ENCODE measurements around the gene MCRS1.

The MCRS1 gene

DNA sequence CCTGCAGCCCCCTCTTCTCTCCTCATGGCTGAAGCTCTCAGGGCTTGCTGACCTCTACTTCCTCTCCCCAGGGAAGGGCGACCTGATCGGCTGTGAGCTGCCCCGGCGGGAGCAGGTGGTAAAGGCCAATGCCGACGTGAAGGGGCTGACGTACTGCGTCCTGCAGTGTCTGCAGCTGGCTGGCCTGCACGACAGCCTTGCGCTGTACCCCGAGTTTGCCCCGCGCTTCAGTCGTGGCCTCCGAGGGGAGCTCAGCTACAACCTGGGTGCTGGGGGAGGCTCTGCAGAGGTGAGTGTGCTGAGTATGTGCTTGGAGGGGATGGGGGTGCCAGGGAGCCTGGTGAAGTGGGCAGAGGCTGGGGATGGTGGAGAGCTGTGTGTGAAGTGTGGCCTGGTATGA is 13.7 kb downstream of the MCRS1 start:
- DNase-seq: no peak

DNA sequence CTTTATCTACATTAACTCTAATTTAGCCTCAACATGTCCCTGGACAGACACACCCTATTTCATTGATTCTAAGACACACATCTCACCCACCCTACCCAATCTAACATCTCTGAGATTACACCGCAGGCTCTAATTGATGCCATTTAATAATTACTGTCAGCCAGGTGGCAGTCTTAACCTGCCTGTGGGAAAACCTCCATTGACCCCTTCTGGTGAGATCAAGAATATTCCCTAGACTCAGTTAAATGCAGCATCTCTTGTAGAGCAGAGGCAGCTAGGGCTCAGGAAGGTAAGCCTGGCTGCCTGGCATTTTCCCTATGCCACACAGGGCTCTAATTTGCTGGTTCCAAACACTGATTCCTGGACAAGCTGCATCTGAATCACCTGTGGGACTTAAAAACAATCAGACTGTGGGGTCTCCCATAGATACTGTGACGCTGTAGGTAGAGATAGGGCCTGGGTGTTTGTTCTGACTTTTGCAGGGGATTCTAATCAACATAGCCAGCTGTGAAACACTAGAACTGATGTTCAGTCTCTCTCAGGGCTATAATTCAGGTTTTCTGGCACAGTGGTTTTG is 14.3 kb downstream of the MCRS1 start:
- DNase-seq: peak; percentile 50

DNA sequence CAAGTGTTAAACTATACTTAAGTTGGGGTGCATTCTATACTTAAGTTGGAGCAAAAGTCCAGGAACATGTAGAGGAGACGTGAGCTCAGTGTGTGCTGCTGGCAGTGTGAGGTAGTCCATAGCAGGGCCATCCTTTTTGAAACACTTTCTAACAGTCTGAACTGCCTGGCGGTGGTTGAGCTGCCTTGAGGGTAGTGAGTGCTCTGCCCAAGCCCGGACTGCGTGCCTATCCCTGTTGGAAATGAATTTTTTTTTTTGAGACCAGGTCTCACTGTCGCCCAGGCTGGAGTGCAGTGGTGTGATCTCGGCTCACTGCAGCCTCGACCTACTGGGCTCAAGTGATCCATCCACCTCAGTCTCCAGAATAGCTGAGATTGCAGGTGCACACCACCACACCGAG is 15.0 kb downstream of the MCRS1 start:
- DNase-seq: no peak

DNA sequence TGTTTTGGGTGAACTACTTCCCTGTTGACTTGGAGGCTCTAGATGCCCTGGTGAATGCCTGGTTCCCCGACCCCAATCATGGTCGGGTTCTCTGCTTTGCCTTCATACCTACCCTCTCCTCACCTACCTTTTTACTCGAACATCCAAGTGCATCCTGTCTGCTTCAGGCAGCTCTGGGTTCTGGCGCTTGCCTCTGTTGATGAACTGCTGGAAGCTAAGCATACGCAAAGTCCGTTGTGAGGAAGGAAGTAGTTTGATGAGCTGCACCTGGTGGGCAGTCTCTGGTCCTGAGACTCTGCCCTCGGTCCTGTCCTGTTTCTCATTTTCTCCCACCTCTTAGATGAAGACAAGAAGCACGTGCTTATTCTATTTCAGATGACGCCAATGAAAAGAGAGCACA is 15.5 kb downstream of the MCRS1 start:
- DNase-seq: no peak

DNA sequence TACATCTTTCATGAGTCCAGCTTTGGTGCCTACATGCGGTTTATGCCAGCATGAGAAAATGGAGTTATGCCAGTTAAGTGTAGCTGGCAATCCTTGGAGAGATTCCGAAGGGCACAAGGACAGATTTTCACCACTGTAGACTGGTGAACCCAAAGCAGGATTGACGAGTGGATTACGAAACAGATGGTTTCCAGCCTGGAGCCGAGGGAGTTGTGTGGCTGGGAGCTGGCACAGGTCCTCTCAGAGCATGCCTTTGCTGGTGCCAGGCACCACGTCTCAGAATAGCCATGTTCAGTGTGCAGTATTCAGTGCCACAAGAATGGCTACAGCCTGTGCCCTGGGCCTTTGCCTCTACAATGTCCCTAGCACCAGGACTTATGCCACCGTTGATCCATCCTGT is 15.9 kb downstream of the MCRS1 start:
- no peak for DNase-seq

DNA sequence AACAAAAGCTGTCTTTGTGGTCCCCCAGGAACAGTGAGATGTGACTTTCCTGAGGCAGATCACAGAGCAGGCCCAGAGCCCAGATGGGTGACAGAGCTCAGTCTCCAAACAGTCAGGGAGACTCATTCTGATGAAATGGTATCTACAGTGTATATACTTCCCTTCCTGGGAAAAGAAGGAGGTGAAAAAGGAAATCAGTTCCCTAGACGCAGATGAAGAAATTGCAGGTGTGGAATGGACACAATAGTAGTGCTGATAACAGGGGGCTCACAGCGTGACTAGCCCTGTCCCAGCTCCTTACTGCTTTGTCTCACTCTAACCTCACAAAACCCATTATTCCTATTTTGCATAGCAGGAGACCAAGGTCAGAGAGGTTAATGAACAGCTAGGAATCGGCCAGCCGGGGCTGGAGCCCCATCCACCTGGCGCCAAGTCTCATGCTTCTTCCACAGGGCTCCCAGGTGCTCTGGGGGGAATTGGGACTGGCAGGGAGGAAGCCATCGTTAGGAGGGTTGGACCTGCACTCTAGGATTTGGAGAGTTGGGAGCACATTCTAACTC is 17.2 kb downstream of the MCRS1 start:
- peak; percentile 25 for DNase-seq

DNA sequence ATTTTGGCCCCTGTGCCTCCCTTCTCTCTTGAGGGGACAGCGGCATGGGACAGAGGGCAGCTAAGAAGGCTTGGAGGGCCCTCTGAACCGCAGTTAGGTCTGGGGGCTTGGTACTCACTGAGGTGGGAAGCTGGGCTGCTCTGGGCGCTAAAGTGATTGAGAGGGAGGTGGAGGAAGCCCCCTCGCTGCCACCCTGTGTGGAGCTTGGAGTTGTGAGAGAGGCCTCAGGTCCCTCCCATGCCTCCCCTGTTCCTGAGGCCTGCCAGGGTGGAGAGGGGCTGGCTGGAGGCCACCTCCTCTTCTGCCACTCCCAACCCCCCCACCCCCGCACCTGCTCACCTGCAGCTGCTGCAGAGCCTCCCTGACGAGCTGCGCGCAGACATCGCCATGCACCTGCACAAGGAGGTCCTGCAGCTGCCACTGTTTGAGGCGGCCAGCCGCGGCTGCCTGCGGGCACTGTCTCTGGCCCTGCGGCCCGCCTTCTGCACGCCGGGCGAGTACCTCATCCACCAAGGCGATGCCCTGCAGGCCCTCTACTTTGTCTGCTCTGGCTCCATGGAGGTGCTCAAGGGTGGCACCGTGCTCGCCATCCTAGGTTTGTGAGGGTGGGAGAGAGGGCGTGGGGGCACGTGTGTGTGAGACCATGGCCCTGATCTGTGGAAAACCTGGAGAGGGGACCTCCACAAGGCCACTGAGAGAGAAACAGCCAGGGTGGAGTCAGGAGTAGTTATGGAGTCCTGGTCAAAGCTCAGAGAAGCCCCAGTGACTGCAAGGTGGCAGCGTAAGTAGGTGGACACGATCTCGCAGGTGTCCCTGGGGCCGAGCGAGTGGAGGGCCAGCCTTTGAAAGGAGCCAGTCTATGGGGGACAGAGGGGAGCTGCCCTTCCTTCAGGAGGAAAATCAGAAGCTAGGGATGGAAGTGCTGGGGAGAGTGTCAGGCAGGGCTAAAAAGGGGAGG is 17.9 kb downstream of the MCRS1 start:
- peak; percentile 74 for DNase-seq

DNA sequence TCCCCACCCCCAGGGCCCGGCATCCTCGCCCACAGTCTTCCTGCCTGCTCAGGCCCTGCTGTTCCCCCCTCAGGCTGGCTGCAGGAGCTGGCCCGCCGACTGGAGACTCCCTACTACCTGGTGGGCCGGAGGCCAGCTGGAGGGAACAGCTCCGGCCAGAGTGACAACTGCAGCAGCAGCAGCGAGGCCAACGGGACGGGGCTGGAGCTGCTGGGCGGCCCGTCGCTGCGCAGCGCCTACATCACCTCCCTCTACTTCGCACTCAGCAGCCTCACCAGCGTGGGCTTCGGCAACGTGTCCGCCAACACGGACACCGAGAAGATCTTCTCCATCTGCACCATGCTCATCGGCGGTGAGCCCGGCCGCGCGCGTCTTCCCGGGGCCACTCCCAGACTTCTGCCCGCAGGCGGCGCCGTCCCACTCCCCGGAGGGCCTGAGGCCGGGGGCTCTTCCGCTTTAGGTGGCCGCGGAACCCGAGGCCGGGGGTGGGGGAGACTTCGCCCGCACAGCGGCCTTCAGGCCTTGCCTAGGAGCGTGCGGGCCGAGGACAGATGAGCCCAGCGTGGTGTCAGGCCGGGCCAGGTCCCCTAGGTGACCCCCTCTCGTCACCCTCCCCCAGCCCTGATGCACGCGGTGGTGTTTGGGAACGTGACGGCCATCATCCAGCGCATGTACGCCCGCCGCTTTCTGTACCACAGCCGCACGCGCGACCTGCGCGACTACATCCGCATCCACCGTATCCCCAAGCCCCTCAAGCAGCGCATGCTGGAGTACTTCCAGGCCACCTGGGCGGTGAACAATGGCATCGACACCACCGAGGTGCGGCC is 18.9 kb downstream of the MCRS1 start:
- DNase-seq: no peak

DNA sequence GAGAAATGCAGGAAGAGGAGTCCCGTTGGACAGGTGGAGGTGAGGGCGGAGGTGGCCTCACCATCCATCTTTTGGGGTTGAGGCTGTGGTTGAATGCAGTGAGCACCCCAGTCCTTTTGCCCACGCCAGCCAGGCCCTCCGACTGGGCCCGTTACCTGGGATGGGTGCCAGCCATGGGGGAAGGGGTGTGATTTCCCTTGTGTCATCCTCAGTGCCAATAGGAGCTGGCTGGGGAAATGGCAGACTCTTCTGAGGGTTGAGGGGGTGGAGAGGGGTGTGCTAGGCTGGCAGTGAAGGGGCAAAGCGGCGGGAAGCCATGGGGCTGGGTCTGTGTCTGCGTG is 19.5 kb downstream of the MCRS1 start:
- no peak for DNase-seq

DNA sequence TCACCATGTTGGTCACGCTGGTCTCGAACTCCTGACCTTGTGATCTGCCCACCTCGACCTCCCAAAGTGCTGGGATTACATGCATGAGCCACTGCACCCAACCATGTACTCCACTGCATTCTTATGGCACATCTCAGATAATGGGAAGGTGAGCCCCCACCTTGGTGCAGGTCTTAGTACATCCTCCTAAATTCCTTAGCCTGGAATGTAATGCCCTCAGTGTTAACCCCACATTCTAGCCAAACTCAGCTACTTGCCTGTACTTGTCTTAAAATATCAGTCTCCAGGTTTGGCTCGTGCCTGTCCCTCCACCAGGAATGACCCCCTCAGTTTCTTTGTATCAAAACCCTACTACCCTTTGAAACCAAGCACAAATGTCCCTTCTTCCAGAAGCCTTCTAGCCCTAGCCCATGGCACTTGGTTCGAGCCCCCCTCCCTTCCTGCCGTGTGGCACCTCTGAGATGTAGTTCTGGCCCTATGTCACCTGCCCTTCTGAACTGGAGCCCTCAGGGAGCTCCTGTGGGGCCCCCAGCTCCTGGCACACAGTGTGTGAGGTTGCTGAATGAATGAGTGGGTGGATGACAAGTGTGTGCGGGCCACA is 20.8 kb downstream of the MCRS1 start:
- DNase-seq: no peak

DNA sequence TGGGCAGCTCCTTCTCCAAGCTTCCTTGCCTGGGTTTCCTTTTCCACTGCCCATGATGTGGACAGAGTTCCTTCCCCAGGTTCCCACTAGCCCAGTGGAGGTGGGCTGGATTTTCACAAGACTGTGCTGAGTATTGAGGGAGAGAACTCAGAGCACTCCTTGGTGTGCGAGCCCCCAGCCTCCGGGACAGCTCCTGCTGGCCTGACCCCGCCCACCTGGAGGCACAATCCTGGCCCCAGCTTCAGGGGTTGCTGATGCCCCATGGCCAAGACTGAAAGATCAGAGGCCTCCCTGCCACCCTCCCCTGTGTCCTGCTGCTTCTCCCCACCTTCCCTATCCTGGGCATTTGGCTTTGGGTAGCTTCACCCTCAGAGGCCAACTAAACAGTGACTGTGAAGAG is 21.5 kb downstream of the MCRS1 start:
- DNase-seq: no peak

DNA sequence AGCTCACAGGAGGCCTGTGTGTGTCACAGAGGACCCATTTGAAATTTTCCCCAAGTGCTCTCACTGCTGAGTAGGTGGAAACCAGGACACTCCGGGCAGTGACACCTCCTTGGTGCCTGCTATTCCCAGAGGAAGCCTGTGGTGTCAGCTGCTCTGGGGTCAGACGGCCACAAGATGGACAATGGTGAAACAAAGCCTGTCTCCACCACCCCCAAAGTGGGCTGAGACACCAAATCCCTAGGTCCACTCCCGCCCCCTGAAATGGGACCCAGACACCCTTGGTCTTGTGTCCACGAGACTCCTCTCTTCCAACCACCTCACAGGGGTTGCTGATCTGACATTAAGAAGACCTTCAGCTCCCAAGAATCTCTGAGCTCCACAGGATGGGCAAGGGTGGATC is 22.1 kb downstream of the MCRS1 start:
- DNase-seq: no peak

DNA sequence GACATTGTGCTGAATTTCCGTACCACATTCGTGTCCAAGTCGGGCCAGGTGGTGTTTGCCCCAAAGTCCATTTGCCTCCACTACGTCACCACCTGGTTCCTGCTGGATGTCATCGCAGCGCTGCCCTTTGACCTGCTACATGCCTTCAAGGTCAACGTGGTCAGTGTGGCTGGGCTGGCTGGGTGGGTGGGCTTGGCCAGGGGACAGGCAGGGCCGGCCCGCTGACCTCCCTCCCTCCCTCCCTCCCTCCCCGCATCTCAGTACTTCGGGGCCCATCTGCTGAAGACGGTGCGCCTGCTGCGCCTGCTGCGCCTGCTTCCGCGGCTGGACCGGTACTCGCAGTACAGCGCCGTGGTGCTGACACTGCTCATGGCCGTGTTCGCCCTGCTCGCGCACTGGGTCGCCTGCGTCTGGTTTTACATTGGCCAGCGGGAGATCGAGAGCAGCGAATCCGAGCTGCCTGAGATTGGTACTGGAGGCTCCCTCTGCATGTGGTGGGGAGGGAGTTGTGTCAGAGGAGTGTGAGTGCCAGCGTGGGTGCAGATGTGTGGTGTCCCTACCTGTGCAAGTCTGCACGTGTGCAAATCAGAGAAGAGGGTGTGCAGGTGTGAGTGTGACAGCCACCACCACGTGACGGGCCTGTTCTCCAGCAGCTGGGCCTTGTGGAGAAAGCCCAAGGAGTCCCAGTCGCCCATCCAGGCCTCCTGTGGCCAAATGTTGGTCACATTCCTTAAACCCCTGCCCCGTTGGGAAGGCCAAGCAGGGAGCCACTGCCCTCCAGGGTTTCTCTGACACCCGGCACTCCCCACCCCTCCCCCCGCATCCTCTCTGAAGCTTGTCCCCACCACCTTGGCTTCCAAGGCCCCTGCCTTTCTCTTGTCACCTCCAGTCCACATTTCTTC is 23.8 kb downstream of the MCRS1 start:
- no peak for DNase-seq

DNA sequence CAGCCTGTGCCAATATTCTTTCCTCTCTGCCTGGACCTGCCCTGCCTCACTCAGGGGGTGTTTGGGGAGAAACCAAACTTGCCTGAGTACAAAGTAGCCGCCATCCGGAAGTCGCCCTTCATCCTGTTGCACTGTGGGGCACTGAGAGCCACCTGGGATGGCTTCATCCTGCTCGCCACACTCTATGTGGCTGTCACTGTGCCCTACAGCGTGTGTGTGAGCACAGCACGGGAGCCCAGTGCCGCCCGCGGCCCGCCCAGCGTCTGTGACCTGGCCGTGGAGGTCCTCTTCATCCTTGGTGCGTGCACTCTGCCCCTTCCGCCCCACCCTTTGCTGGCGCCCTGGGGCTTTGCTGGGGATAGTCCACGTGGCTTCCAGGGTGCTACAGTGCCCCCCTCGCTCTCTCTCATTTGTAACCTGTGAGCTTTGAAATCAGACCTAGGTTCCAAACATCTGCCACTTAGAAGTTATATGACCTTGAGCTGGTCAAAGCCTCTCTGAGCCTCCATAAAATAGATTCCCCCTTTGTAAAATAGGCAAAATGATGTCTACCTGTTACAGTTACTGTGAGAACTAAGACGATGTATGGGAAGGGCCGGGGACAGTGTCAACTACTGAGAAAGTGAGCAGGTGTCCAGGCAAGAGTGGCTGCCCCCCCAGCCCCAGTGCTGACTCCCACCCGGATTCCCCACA is 24.6 kb downstream of the MCRS1 start:
- no peak for DNase-seq

DNA sequence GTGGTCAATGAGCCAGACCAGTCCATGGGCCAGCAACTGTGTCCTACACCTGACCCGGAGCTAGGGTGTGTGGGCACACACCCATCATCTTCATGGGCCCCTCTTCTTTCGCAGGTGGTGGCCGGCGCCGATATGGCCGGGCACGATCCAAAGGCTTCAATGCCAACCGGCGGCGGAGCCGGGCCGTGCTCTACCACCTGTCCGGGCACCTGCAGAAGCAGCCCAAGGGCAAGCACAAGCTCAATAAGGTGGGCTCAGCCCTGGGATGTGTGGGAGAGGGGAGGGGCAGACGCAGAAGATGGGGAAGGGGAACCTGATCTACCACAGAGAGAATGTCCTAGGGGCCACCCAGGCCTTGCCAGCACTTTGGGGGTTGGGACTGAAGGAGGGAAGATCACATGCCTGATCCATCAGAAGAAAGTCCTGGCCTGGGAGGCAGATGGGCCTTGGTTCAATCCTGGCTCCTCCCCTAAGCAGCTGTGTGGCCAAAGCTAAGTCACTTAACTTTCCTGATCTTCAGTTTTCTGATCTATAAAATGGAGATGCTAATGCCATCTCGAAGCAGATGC is 25.3 kb downstream of the MCRS1 start:
- DNase-seq: no peak

DNA sequence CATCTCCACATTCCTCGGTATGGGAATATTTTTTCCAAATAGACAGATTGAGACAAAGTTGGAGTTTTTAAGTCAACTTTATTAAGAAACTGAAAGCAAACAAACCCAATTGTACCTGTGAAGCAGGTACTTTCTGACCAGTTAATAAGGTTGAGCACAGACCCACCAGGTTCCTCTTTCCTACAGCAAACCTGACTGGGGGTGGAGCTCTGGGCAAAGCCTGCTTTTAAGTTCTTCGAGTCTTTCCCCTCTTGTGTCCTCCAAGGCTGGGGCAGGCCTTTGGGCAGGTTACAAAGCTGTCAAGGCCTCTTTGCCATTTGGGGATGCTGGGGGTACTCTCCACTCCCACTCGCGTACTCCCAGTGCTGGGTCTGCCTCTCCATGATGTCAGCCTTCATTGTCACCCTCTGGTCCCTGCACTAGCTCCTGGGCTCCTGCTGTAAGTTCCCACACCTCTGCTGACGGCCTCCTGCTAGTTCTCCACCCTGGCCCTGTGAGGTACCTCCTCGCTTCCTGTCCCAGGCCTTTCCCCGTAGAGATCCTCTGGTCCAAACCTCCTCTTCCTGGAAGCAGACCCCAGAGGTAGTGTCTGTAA is 25.9 kb downstream of the MCRS1 start:
- DNase-seq: no peak

DNA sequence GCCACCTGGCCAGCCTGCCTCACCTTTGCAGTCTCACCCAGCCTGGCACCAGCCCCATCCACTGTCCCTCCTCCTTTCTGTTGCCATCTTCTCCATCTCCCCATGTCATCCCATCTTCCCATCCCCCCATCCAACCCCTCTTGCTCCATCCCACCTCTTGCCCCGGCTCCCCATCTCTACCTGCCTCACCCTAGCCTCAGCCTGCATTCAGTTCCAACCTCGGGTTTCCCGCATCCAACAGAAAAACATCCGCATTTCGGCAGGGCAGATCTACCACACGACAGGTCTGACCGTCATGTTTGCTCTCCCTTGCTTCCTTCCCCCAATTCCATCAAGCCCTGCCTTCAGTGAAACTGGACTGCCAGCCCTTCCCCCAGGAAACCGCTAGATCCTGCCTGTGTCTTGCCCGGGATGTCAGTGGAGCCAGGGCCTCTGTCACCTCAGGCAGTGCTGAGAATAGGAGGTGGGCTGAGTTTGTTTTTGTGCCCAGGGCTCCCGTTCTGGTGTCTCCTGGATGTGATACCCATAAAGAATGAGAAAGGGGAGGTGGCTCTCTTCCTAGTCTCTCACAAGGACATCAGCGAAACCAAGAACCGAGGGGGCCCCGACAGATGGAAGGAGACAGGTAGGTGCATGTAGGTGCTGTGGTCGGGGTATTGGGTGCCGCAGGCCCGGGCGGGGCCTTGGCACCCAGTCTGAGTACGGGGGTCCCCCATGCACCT is 26.6 kb downstream of the MCRS1 start:
- no peak for DNase-seq

DNA sequence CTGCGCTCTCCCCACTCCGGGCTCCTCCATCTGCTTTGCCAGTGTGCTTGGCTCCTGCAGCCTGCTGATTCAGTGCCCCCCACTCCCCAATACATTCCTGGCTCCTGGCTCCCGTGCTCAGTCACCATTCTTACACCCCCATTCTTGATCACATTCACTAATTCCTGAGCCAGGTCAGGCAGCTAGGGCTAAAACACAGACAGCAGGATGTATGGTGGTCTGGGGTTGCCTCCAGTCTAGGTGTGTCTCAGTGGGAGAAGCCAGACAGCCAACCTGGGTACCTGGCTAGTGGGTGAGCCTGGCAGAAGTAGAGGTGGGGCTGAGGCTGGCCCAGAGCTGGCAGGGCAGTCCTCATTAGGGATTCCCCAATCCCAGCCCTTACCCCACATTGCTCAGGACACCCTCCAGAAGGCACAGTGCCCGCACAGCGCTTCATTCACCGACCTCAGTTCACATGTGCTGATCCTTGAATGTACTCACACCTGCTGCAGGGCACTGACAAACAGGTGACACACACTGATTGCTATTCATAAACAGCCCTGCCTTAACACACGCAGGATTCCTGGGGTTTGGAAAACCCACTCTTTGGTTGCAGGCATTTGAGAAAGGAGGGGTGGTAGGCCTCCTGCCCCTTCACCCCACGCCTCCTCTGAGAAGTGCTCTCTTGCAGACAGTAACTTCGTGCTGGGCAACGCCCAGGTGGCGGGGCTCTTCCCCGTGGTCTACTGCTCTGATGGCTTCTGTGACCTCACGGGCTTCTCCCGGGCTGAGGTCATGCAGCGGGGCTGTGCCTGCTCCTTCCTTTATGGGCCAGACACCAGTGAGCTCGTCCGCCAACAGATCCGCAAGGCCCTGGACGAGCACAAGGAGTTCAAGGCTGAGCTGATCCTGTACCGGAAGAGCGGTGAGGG is 27.5 kb downstream of the MCRS1 start:
- peak; percentile 52 for DNase-seq

Measured in NCI-H510A treated with DMSO at 0.1 percent for 48 hours (cell line).